Measurements from ENCODE around the gene PLEKHA7.

DNA sequence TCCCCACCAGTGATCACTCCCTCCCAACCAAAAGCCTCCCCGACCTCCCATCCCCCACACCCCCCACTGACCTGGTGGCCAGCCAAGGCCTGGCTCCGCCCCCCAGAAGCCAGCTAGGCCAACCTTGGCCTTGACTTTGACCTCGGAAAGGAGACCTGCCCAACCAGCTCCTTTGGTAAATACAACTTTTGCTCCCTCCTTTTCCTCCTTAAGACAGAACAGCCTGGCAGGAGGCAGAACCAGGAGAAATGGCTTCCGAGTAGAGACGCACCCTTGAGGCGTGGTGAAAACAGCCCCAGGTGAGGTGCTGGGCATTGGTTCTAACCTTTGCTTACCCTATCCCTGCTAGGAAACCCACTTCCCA, 27.0 kb downstream of the PLEKHA7 start:
- TF ChIP-seq TAF1 (IDR thresholded peaks at IDR 0.05; ENCODE audit: low read depth, low read length) (no peak), SPI1 (IDR thresholded peaks at IDR 0.05; ENCODE audit: low read depth, low read length) (no peak), POLR2AphosphoS5 (IDR thresholded peaks at IDR 0.05; ENCODE audit: low read depth, low read length) (no peak)

Measured in GM12891 (cell line).